ENCODE data around the gene PPP1R8.

- TF ChIP-seq POLR2A (IDR thresholded peaks at IDR 0.05) = no peak
- peak; percentile 91 to 92 (median 91) for TF ChIP-seq CTCF (IDR thresholded peaks at IDR 0.05)
Observed at GRCh38 chr1:27858072-27858948, 27.7 kb downstream of the PPP1R8 start.
